Heart left ventricle (tissue), 13 donors: ENCODE measurements around the gene RBKS.

ENCODE experiments used
- CTCF ChIP-seq, 12 donors: fragments of 200-600 bp; sonication (generic) in 4 of 12; IDR thresholded peaks; one replicate each; pipeline versions ENCODE4 v1.5.0 to v1.8.0; 2018 to 2022; ENCODE audit warnings: antibody characterized with exemption in 12 of 12, mild to moderate bottlenecking in 5 of 12
- POLR2A ChIP-seq, 2 donors: fragments of 450-650 bp; IDR thresholded peaks; one replicate each; pipeline ENCODE4 v1.6.1; 2017; ENCODE audit warnings: antibody characterized with exemption in 2 of 2, mild to moderate bottlenecking in 2 of 2, moderate library complexity in 2 of 2
- donor health status: ischemic (EF 13 %, LVEDD 7.1; RV severe dilation, severe dysfunction).
- donor health status: DM: no; HTN: yes; CAD: no.
- donor health status: DM: no; HTN: no; CAD: no.
- donor health status: ischemic (EF 25% LVEDD 6.9; RV normal size, moderate dysfunction).
- donor health status: ischemic (EF 25% LVEDD 5.7; RV mildly dilated, moderate dysfunction).
- donor health status: ischemic (EF 35%, LVEDD 5.7; RV mildly dilated, moderate dysfunction).
- donor health status: nonischemic (EF 11% LVEDD 7.7; RV severe dilation, severe dysfunction).
- donor health status: DM: yes; HTN: yes; CAD: no.
- donor health status: PGD.
- donor health status: ischemic (EF 29% LVEDD 5.4; RV normal size, mild dysfunction).
- donor health status: nonischemic (EF 23%, LVEDD 6.1; RV moderate dilation, normal function).

GRCh38 chr2:27809761-27810241 is 80.4 kb downstream of the RBKS start:
- TF ChIP-seq CTCF (IDR thresholded peaks at IDR 0.05), result no peak
- TF ChIP-seq POLR2A (IDR thresholded peaks at IDR 0.05), result no peak
